ENCODE measurements around the gene ALDH3B1. TPM values are rescaled to one million over a fixed set of nuclear protein-coding genes. Genes with fewer than 3 reads are reported as not detected.

Gene ALDH3B1
- total and polyA plus RNA-seq, 9 of the 15 experiments (the other 6 are each of a cell fraction or from before 2014, with no cell fraction given) = 0.01 to 0.35 (median 0.07) TPM; not detected in 2

DNA sequence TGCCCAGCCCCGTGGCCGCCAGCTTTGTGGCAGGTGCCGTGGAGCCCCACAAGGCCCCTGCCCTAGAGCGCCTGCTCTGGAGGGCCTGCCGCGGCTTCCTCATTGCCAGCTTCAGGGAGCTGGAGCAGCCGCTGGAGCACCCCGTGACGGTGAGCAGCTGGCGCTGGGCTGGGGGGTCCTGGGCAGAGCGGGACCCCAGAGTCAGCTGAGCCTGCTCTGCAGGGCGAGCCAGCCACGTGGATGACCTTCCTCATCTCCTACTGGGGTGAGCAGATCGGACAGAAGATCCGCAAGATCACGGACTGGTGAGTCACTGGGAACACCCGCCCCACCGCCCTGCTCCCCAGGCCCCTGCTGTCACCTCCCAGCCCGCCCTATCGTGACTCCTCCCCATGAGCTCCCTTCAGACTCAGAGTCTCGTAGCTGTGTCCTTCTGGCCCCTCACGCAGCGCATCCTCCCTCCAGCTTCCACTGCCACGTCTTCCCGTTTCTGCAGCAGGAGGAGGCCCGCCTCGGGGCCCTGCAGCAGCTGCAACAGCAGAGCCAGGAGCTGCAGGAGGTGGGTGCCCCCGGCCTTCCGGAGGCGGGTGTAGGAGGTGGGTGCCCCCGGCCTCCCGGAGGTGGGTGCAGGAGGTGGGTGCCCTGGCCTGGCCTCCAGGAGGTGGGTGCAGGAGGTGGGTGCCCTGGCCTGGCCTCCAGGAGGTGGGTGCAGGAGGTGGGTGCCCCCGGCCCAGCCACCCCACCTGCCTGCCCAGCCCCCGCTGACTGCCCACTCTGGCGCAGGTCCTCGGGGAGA is 33.4 kb downstream of the ALDH3B1 start (continued):
- TF ChIP-seq, protein P1, sequence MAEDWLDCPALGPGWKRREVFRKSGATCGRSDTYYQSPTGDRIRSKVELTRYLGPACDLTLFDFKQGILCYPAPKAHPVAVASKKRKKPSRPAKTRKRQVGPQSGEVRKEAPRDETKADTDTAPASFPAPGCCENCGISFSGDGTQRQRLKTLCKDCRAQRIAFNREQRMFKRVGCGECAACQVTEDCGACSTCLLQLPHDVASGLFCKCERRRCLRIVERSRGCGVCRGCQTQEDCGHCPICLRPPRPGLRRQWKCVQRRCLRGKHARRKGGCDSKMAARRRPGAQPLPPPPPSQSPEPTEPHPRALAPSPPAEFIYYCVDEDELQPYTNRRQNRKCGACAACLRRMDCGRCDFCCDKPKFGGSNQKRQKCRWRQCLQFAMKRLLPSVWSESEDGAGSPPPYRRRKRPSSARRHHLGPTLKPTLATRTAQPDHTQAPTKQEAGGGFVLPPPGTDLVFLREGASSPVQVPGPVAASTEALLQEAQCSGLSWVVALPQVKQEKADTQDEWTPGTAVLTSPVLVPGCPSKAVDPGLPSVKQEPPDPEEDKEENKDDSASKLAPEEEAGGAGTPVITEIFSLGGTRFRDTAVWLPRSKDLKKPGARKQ (CRISPR knock-in tag; IDR thresholded peaks at IDR 0.05) = no peak
- TF ChIP-seq, protein P2, sequence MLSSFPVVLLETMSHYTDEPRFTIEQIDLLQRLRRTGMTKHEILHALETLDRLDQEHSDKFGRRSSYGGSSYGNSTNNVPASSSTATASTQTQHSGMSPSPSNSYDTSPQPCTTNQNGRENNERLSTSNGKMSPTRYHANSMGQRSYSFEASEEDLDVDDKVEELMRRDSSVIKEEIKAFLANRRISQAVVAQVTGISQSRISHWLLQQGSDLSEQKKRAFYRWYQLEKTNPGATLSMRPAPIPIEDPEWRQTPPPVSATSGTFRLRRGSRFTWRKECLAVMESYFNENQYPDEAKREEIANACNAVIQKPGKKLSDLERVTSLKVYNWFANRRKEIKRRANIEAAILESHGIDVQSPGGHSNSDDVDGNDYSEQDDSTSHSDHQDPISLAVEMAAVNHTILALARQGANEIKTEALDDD (IDR thresholded peaks at IDR 0.05) = no peak
- peak; percentile 62 for TF ChIP-seq PRDM10 (IDR thresholded peaks at IDR 0.05; ENCODE audit: partially characterized antibody)
- no peak for TF ChIP-seq ZEB2 (IDR thresholded peaks at IDR 0.05)
- TF ChIP-seq TOE1 (IDR thresholded peaks at IDR 0.05; ENCODE audit: borderline replicate concordance) = peak; percentile 61; the same call in 1 of the 2 replicates
- no peak for TF ChIP-seq TOE1 (CRISPR knock-in tag; IDR thresholded peaks at IDR 0.05; ENCODE audit: borderline replicate concordance, low read depth)
- TF ChIP-seq SUPT5H (IDR thresholded peaks at IDR 0.05) = 0 out of 2 replicates have a peak, but pooled peaks have one; percentile 38
- TF ChIP-seq, protein P3, sequence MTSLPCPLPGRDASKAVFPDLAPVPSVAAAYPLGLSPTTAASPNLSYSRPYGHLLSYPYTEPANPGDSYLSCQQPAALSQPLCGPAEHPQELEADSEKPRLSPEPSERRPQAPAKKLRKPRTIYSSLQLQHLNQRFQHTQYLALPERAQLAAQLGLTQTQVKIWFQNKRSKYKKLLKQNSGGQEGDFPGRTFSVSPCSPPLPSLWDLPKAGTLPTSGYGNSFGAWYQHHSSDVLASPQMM (CRISPR knock-in tag; IDR thresholded peaks at IDR 0.05) = no peak
- TF ChIP-seq BCOR (IDR thresholded peaks at IDR 0.05) = no peak
- TF ChIP-seq SAP30 (IDR thresholded peaks at IDR 0.05; ENCODE audit: borderline replicate concordance, insufficient read depth, low read depth, low read length, poor library complexity, severe bottlenecking) = peak; percentile 56
- TF ChIP-seq HIVEP1 (CRISPR knock-in tag; IDR thresholded peaks at IDR 0.05) = no peak
- no peak for TF ChIP-seq TAL1 (IDR thresholded peaks at IDR 0.05)
- TF ChIP-seq MED1 (CRISPR knock-in tag; IDR thresholded peaks at IDR 0.05; ENCODE audit: borderline replicate concordance) = no peak
- TF ChIP-seq PKNOX1 (IDR thresholded peaks at IDR 0.05) = peak; percentile 50
- no peak for TF ChIP-seq TBL1XR1 (IDR thresholded peaks at IDR 0.05; ENCODE audit: low read length in 2 of 2)
- TF ChIP-seq CHD2 (IDR thresholded peaks at IDR 0.05; ENCODE audit: low read depth, low read length) = no peak

Measured in K562 (cell line).